Measurements from ENCODE around the gene ULK1. TPM values are rescaled to one million over a fixed set of nuclear protein-coding genes. Genes with fewer than 3 reads are reported as not detected.

The ULK1 gene
- total RNA-seq, 1 experiment from 2014 or later = 34.2 TPM

GRCh38 chr12:131897276-131897675, 2.9 kb downstream of the ULK1 start (continued):
- TF ChIP-seq, protein P1, sequence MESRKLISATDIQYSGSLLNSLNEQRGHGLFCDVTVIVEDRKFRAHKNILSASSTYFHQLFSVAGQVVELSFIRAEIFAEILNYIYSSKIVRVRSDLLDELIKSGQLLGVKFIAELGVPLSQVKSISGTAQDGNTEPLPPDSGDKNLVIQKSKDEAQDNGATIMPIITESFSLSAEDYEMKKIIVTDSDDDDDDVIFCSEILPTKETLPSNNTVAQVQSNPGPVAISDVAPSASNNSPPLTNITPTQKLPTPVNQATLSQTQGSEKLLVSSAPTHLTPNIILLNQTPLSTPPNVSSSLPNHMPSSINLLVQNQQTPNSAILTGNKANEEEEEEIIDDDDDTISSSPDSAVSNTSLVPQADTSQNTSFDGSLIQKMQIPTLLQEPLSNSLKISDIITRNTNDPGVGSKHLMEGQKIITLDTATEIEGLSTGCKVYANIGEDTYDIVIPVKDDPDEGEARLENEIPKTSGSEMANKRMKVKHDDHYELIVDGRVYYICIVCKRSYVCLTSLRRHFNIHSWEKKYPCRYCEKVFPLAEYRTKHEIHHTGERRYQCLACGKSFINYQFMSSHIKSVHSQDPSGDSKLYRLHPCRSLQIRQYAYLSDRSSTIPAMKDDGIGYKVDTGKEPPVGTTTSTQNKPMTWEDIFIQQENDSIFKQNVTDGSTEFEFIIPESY (IDR thresholded peaks at IDR 0.05; ENCODE audit: extremely low read depth, insufficient replicate concordance, low read length) = no peak

DNA sequence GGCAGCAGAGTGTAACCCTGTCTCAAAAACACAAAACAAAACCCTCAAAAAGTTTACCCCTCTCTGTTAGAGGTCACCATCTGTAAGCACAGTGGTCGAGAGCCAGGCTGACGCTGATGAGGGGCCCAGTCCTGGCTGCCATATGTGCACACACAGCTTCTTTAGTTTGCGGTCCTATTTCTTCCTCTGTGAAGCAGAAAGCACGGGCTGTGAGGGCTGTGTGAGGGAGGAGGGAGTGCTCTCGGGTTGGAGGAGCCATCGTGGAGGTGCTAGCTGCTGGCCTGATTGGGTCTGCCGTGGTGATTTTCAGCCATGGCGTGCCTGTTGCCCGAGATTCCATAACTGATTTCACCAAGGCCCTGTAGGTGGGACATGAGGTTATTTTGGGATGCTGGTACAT, 3.5 kb downstream of the ULK1 start:
- Histone ChIP-seq H3K27ac (ENCODE audit: low read depth, low read length) (no peak overlapping the region), H2AFZ (ENCODE audit: low read depth, low read length, poor library complexity, severe bottlenecking) (no peak overlapping the region), H3K36me3 (ENCODE audit: control insufficient read depth in 1 of 2, insufficient read depth in 2 of 2, low read length in 2 of 2) (peaks cover 0 to 2% of the 10 kb centered on the region in 2 experiments; a peak in 1 of 4 replicates), H3K4me2 (ENCODE audit: low read length) (no peak overlapping the region), H3K9ac (ENCODE audit: low read length) (no peak overlapping the region), H3K27me3 (ENCODE audit: insufficient read depth, low read length) (no peaks in the 10 kb centered on the region), H3K79me2 (ENCODE audit: insufficient read depth, low read length) (no peaks in the 10 kb centered on the region), H4K20me1 (ENCODE audit: insufficient read depth) (no peaks in the 10 kb centered on the region), H3K4me3 (replicated peaks in 1 of 2; ENCODE audit: low read depth in 1 of 2, low read length in 2 of 2) (no peak overlapping the region), H3K4me1 (ENCODE audit: control insufficient read depth in 1 of 2, insufficient read depth in 2 of 2, low read length in 2 of 2) (peaks cover 21 to 39% of the 10 kb centered on the region in 2 experiments), H3K9me2 (ENCODE audit: insufficient read depth) (no peaks in the 10 kb centered on the region), H3K9me3 (ENCODE audit: control insufficient read depth in 1 of 2, insufficient read depth in 1 of 2, low read depth in 1 of 2, low read length in 2 of 2) (no peaks in the 10 kb centered on the region)
- ChIA-PET CTCF (no interaction called here), RAD21 (ENCODE audit: low non-redundant PET in 1 of 2, low total read pairs in 2 of 2, uncharacterized antibody in 2 of 2, unreplicated experiment in 2 of 2) (no interaction called here), POLR2A (no interaction called here)
- ATAC-seq (no peak), DNase-seq (ENCODE audit: low read depth, low spot score) (no peak)
- intact Hi-C loops (cut with micrococcal nuclease) = no loop called here
- no TSS peak for BruUV-seq (replicated peaks)
- TF ChIP-seq, protein P2, sequence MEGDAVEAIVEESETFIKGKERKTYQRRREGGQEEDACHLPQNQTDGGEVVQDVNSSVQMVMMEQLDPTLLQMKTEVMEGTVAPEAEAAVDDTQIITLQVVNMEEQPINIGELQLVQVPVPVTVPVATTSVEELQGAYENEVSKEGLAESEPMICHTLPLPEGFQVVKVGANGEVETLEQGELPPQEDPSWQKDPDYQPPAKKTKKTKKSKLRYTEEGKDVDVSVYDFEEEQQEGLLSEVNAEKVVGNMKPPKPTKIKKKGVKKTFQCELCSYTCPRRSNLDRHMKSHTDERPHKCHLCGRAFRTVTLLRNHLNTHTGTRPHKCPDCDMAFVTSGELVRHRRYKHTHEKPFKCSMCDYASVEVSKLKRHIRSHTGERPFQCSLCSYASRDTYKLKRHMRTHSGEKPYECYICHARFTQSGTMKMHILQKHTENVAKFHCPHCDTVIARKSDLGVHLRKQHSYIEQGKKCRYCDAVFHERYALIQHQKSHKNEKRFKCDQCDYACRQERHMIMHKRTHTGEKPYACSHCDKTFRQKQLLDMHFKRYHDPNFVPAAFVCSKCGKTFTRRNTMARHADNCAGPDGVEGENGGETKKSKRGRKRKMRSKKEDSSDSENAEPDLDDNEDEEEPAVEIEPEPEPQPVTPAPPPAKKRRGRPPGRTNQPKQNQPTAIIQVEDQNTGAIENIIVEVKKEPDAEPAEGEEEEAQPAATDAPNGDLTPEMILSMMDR (IDR thresholded peaks at IDR 0.05 in 2 of 3, conservative IDR thresholded peaks at IDR 0.05 in 1 of 3; ENCODE audit: borderline replicate concordance in 1 of 3, insufficient read depth in 1 of 3, low read depth in 2 of 3, low read length in 2 of 3) = no peak
- no peak for TF ChIP-seq JUND (IDR thresholded peaks at IDR 0.05)
- TF ChIP-seq, protein P3, sequence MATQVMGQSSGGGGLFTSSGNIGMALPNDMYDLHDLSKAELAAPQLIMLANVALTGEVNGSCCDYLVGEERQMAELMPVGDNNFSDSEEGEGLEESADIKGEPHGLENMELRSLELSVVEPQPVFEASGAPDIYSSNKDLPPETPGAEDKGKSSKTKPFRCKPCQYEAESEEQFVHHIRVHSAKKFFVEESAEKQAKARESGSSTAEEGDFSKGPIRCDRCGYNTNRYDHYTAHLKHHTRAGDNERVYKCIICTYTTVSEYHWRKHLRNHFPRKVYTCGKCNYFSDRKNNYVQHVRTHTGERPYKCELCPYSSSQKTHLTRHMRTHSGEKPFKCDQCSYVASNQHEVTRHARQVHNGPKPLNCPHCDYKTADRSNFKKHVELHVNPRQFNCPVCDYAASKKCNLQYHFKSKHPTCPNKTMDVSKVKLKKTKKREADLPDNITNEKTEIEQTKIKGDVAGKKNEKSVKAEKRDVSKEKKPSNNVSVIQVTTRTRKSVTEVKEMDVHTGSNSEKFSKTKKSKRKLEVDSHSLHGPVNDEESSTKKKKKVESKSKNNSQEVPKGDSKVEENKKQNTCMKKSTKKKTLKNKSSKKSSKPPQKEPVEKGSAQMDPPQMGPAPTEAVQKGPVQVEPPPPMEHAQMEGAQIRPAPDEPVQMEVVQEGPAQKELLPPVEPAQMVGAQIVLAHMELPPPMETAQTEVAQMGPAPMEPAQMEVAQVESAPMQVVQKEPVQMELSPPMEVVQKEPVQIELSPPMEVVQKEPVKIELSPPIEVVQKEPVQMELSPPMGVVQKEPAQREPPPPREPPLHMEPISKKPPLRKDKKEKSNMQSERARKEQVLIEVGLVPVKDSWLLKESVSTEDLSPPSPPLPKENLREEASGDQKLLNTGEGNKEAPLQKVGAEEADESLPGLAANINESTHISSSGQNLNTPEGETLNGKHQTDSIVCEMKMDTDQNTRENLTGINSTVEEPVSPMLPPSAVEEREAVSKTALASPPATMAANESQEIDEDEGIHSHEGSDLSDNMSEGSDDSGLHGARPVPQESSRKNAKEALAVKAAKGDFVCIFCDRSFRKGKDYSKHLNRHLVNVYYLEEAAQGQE (IDR thresholded peaks at IDR 0.05; ENCODE audit: low read depth) = no peak
- no peak for TF ChIP-seq TCF7L2 (IDR thresholded peaks at IDR 0.05; ENCODE audit: borderline replicate concordance, extremely low read depth, insufficient read depth, insufficient read length)
- TF ChIP-seq, protein P1 (IDR thresholded peaks at IDR 0.05; ENCODE audit: extremely low read depth, insufficient replicate concordance, low read length) = no peak
- TF ChIP-seq CEBPB (IDR thresholded peaks at IDR 0.05; ENCODE audit: low read depth) = no peak
- TF ChIP-seq MAX (IDR thresholded peaks at IDR 0.05) = no peak
- no peak for TF ChIP-seq SRF (IDR thresholded peaks at IDR 0.05; ENCODE audit: low read depth)
- no peak for TF ChIP-seq SP1 (IDR thresholded peaks at IDR 0.05; ENCODE audit: low read depth)
- no peak for TF ChIP-seq ZFX (IDR thresholded peaks at IDR 0.05)

All from HCT116 (cell line).